Measurements from ENCODE around the gene NECTIN4. TPM values are rescaled to one million over a fixed set of nuclear protein-coding genes. Genes with fewer than 3 reads are reported as not detected.
A peak's percentile ranks its signal among the peaks of the same experiment; 100 is the strongest.

The NECTIN4 gene
- total and polyA plus RNA-seq, 2 experiments from 2014 or later, result not detected

- no peak for TF ChIP-seq CTCF (IDR thresholded peaks at IDR 0.05; ENCODE audit: low read depth, low read length)
- Histone ChIP-seq H3K36me3 (no peaks in the 10 kb centered on the region), H3K27me3 (no peaks in the 10 kb centered on the region), H3K4me3 (no peak overlapping the region), H3K27ac (no peak overlapping the region), H3K4me1 (ENCODE audit: low read depth) (no peaks in the 10 kb centered on the region), H3K9me3 (ENCODE audit: low read depth) (no peaks in the 10 kb centered on the region)
- no peak for DNase-seq (ENCODE audit: low read depth in 1 of 2, low spot score in 1 of 2)
These were observed 15.8 kb downstream of the NECTIN4 start for GRCh38 chr1:161073474-161074121.

GRCh38 chr1:161072751-161073449 is 16.5 kb downstream of the NECTIN4 start:
- no peak for TF ChIP-seq CTCF (IDR thresholded peaks at IDR 0.05; ENCODE audit: low read depth, low read length)
- DNase-seq (ENCODE audit: low read depth in 1 of 2, low spot score in 1 of 2), result no peak
- no peak overlapping the region for H3K27ac ChIP-seq
- H3K4me3 ChIP-seq, result no peak overlapping the region
- H3K27me3 ChIP-seq, result no peaks in the 10 kb centered on the region
- H3K36me3 ChIP-seq, result no peaks in the 10 kb centered on the region
- no peaks in the 10 kb centered on the region for H3K4me1 ChIP-seq (ENCODE audit: low read depth)
- H3K9me3 ChIP-seq (ENCODE audit: low read depth), result no peaks in the 10 kb centered on the region

GRCh38 chr1:161071886-161072371 is 17.4 kb downstream of the NECTIN4 start:
- H3K27me3 ChIP-seq, result no peaks in the 10 kb centered on the region
- no peaks in the 10 kb centered on the region for H3K9me3 ChIP-seq (ENCODE audit: low read depth)
- no peak overlapping the region for H3K27ac ChIP-seq
- no peaks in the 10 kb centered on the region for H3K4me1 ChIP-seq (ENCODE audit: low read depth)
- DNase-seq (ENCODE audit: low read depth in 1 of 2, low spot score in 1 of 2), result peak; percentile 65 to 76
- TF ChIP-seq CTCF (IDR thresholded peaks at IDR 0.05; ENCODE audit: low read depth, low read length), result peak; percentile 66
- no peaks in the 10 kb centered on the region for H3K36me3 ChIP-seq
- H3K4me3 ChIP-seq, result no peak overlapping the region

GRCh38 chr1:161070761-161071160 is 18.6 kb downstream of the NECTIN4 start:
- no peak for TF ChIP-seq CTCF (IDR thresholded peaks at IDR 0.05; ENCODE audit: low read depth, low read length)
- H3K4me1 ChIP-seq (ENCODE audit: low read depth), result no peaks in the 10 kb centered on the region
- no peaks in the 10 kb centered on the region for H3K9me3 ChIP-seq (ENCODE audit: low read depth)
- no peak for DNase-seq (ENCODE audit: low read depth in 1 of 2, low spot score in 1 of 2)
- no peaks in the 10 kb centered on the region for H3K27me3 ChIP-seq
- no peaks in the 10 kb centered on the region for H3K36me3 ChIP-seq
- no peak overlapping the region for H3K27ac ChIP-seq
- no peak overlapping the region for H3K4me3 ChIP-seq

- no peak within 1 kb of the TSS for H3K27ac ChIP-seq
- DNase-seq (ENCODE audit: low read depth in 1 of 2, low spot score in 1 of 2), result no peak
- no peak within 1 kb of the TSS for H3K4me3 ChIP-seq
- no peaks in the 10 kb centered on the region for H3K36me3 ChIP-seq
- no peaks in the 10 kb centered on the region for H3K27me3 ChIP-seq
- H3K4me1 ChIP-seq (ENCODE audit: low read depth), result no peaks in the 10 kb centered on the region
- no peaks in the 10 kb centered on the region for H3K9me3 ChIP-seq (ENCODE audit: low read depth)
- TF ChIP-seq CTCF (IDR thresholded peaks at IDR 0.05; ENCODE audit: low read depth, low read length), result no peak
These were observed 19.6 kb downstream of the NECTIN4 start, which contains the start of gene ARHGAP30 for GRCh38 chr1:161069731-161070270. ARHGAP30 (minus strand) TSS chr1:161069891; CDS start chr1:161069624, 267 bp downstream.

Data from cardiac muscle cell (in vitro differentiated cells and primary cell).